Middle frontal gyrus (tissue), 1 donor: ENCODE measurements around the gene MYH10.
"Not testable (repeated sequence)": the region's sequence is repeated elsewhere in the genome, so short reads cannot be mapped to it uniquely, and the experiment has no call there.

Experiments
- DNase-seq: peaks from one replicate; pipeline ENCODE4 v3.0.0-alpha.2; 2015; ENCODE audit warnings: low spot score; ENCODE audit errors: extremely low spot score

Gene MYH10

GRCh38 chr17:8557176-8557806 is 73.2 kb downstream of the MYH10 start:
- DNase-seq, result no peak

DNA sequence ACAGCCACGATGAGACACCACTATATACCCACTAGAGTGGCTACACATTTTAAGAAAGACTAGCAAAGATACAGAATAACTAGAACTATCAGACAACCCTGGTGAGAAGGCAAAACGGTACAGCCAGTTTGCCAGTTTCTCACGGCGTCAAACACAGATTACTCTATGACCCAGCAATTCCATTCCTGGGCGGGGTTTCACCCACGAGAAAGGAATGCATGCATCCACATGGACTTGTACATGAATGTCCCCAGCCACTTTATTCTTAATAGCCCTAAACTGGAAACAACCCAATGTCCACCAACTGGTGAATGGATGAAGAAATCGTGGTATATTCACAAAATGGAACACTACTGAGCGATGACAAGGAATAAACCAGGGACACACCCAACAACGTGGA is 74.5 kb downstream of the MYH10 start:
- no peak for DNase-seq

- no peak for DNase-seq
These were observed 75.5 kb downstream of the MYH10 start for GRCh38 chr17:8555062-8555461.

- DNase-seq, result no peak
These were observed 77.8 kb downstream of the MYH10 start for GRCh38 chr17:8552577-8553320.

GRCh38 chr17:8542599-8543502 is 87.7 kb downstream of the MYH10 start:
- no peak for DNase-seq

DNA sequence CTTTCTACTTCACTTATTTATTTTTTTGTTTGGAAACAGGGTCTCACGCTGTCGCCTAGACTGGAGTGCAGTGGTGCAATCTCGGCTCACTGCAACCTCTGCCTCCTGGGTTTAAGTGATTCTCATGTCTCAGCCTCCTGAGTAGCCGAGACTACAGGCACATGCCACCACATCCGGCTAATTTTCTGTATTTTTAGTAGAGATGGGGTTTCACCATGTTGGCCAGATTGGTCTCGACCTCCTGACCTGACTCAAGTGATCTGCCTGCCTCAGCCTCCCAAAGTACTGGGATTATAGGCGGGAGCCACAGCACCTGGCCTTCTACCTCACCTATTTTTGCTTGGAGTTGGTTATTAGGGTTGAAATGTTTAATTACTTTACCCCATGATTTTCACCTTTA is 90.5 kb downstream of the MYH10 start:
- not testable (repeated sequence) for DNase-seq

DNA sequence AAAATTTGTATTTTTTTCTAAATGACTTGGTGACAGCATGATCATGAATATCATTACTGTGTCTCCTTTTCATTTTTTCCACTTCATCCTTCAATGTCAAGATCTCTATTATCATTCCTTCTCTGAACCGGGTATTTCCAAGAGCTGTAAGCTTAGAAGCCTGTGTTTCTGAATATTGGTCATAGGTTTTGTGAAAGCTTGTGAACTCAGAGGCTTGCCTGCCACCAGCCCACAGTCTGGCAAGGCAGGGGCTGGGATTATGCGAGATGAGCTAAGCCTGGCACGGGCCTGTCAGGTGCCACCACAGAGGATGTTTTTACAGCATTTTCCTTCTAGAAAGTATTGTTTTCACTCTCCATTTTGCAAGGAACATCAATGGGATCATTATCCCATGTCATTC is 92.8 kb downstream of the MYH10 start:
- no peak for DNase-seq

GRCh38 chr17:8534498-8535188 is 95.9 kb downstream of the MYH10 start:
- DNase-seq, result no peak

GRCh38 chr17:8532021-8532420 is 98.5 kb downstream of the MYH10 start:
- no peak for DNase-seq

DNA sequence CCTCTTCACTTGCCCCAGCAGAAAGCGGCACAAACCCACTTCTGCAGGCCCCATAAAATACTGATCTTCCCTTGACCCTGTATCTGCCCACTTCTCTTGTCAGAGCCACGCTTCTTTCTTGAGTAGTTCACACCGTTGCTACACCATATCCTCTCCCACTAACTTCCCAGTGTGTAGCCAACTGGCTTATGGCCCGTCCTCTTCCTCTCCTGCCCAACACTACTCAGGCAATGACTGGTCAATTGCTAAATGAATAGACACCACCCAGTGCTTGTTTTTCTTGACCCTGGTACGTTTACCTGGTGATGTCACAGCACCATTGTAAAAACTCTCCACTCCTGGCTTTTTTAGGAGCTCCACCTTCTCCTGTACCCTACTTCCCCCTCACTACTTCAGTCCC is 107.9 kb downstream of the MYH10 start:
- DNase-seq, result no peak

GRCh38 chr17:8520981-8521380 is 109.5 kb downstream of the MYH10 start:
- no peak for DNase-seq

- no peak for DNase-seq
These were observed 111.7 kb downstream of the MYH10 start for GRCh38 chr17:8518850-8519249.

DNA sequence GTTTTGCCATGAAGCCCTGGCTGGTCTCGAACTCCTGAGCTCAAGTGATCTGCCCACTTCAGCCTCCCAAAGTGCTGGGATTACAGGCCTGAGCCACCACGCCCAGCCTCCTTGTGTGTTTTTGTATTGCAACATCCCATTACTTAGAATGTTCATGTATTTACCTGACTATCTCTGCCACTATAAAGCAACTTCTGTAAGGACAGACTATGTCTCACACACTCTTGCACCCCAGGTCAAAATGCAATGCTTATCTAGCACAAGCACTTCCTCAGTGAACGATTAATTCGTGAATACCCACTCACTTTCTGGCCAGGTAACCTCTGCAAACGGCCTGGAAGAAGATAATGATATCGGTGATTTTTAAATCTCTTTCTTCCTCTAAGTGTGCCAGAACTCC is 112.2 kb downstream of the MYH10 start:
- no peak for DNase-seq

DNA sequence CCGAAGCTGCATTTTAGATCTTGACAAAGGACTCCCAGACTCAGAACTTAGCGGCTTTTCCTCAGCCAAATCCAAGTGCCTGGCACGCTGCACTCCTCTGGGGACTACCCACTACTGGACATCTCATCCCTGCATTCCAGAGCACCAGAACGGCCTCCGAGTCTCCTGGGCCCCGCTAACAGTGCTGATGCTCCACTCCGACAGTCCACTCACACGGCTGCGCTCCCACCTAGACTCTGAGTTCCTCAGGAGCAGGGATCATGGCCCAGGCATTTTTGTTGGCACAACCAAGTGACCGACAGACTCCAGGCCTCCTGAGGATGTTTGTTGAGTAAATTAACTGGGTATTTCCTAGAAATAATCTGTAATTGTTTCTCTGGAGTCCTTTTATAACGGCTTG is 115.7 kb downstream of the MYH10 start:
- DNase-seq, result no peak

GRCh38 chr17:8506145-8506544 is 124.4 kb downstream of the MYH10 start:
- DNase-seq, result no peak

DNA sequence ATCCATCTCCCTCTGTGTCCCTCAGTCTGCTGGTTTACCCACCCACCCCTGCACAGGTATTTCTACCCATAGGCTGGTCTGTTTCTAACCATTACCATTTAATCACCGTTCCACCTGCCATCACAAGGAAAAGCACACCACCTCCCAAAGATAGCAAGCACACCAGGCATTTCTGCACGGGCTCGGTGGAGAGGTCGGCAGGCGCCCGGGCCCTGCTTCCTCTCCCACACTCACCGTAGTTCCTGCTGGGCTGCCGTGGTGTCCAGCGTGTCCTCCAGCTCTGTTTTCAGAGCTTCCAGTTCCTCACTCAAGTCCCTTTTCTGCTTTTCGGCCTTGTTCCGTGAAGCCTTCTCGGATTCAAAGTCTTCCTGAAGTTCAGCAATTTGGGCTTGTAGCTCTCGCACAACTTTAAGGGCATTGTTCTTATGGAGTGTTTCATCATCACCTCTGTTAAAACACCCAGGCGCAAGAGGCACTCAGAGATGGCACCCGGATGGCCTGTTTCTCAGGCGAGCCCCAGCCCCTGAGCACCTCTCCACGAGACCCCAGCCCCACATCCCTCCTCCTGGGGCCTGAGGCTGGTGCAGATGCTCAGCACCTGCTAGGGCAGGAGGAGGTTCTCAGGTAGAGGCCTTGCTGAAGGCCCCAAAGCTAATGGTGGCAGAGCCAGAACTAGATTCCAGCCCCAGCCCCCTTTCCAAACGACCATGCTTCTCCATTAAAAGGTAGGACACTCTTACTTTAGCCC is 125.9 kb downstream of the MYH10 start:
- DNase-seq, result no peak

DNA sequence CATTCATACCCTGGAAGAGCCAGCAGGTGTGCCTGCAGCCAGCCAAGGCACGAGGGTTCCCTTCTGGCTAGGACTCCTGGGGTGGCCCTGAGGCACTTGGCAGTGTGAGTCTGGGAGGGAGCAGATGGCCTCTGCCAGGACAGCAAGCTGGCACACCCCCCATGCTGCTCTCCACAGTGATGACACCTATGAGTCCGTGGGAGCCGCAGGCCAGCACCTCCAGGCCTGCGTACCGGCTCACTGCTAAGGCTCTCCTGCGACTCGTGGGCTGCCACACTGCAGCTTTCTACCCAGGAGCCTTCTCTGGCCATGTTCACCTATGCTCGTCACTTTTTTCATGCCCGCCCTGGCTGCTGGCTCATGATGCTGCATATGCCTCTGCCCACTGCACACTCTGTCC is 126.7 kb downstream of the MYH10 start:
- DNase-seq, result no peak

- no peak for DNase-seq
These were observed 127.2 kb downstream of the MYH10 start for GRCh38 chr17:8503368-8503767.

DNA sequence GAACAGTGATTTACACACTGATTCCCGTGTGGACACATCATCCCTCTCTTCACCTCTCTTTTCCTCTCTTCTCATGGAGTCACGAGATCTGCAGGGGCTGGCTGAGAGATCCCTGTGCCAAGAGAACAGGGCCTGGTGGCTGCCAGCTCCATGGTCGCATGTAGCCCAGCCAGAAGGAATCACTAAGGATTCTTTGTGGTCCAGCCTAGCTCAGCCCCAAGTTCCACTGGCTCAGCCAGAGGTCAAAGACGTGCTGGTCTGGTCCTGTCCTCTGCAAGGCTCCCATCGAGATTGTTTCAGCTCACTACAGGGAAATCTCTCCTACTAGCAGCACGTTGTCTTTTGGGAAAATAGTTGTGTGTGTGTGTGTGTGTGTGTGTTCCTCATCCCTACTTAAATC is 128.4 kb downstream of the MYH10 start:
- no peak for DNase-seq

- no peak for DNase-seq
These were observed 129.9 kb downstream of the MYH10 start for GRCh38 chr17:8500609-8501008.

- no peak for DNase-seq
These were observed 130.9 kb downstream of the MYH10 start for GRCh38 chr17:8499614-8500013.
